ENCODE measurements around the gene EWSR1.
"Not testable (repeated sequence)": the region's sequence is repeated elsewhere in the genome, so short reads cannot be mapped to it uniquely, and the experiment has no call there.

The EWSR1 gene, protein sequence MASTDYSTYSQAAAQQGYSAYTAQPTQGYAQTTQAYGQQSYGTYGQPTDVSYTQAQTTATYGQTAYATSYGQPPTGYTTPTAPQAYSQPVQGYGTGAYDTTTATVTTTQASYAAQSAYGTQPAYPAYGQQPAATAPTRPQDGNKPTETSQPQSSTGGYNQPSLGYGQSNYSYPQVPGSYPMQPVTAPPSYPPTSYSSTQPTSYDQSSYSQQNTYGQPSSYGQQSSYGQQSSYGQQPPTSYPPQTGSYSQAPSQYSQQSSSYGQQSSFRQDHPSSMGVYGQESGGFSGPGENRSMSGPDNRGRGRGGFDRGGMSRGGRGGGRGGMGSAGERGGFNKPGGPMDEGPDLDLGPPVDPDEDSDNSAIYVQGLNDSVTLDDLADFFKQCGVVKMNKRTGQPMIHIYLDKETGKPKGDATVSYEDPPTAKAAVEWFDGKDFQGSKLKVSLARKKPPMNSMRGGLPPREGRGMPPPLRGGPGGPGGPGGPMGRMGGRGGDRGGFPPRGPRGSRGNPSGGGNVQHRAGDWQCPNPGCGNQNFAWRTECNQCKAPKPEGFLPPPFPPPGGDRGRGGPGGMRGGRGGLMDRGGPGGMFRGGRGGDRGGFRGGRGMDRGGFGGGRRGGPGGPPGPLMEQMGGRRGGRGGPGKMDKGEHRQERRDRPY

DNA sequence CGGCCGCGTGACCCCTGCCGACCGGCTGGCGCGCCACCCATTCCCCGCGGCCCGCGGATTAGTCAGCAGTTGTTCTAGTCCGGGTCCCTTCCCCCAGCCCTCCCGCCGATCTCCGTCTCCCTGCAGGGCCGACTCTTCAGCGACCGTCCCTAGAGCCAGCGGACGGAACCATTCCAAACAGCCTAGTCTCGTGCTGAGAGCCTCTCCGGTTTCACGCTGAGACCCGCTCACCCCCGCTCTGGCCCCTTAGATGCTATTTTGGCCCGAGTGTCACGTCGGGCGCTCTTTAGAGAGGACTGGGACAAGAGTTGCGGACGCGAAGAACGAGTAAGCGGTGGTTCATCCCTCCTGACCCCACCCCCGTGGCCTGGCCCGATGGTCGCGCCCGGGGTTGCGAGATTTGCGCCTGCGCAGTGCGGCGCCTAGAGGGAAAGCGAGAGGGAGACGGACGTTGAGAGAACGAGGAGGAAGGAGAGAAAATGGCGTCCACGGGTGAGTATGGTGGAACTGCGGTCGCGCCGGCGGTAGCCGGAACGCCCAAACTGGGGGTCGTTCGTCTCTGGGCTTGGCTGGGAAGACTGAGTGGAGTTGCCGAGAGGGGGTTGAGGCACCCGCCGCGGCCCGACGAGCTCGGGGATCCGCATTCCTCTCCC is at the start of gene EWSR1, which contains the start of gene RHBDD3:
EWSR1 (plus strand) TSS at position 411 of the 653 bp plus-strand sequence; CDS start at position 480, 69 bp downstream.
RHBDD3 (minus strand) TSS at position 124 of the 653 bp plus-strand sequence. CDS start 2,355 bp downstream, outside the sequence.
- peak; percentile 77 for DNase-seq

DNA sequence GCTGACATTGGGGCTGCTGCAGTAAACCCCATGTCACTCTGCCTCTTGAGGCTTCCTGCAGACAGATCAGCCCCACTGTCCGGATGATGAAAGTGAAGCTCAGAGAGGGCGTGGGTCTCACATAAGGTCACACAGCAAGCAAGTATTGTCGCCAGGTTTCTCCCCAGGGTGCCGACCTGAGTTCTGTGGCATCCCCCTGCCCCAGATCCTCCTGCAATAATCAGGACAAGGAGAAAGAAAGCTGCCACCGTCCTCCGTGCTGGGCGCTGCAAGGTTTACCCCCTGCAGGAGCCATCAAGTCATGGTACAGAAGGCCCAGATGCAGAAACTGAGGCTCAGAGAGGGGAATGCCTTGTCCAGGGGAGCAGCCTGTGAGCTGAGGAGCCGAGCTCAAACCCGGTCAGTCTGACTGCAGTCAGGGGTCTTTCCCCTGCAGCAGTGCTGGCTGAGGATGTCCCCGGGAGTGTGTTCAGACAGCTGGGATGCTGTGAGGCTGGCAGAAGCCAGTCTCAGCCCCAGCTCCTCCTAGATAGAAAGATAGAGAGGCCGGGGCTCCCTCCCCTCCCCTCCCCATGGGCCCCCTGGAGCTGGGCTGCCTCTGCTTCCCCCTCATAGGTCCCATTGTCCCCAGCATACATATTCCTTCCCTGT is 49.2 kb upstream of the EWSR1 start:
- no peak for DNase-seq

DNA sequence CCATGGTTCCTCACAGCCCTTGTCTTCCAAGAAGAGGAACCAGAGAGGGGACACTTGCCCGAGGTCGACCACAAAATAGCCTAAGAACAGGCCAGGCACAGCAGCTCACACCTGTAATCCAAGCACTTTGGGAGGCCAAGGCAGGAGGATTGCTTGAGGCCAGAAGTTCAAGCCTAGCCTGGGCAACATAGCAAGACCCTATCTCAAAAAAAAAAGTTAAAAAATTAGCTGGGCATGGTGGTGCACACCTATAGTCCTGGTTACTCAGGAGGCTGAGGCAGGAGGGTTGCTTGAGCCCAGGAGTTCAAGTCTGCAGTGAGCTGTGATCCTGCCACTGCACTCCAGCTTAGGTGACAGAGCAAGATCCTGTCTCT is 48.7 kb upstream of the EWSR1 start:
- DNase-seq: not testable (repeated sequence)

DNA sequence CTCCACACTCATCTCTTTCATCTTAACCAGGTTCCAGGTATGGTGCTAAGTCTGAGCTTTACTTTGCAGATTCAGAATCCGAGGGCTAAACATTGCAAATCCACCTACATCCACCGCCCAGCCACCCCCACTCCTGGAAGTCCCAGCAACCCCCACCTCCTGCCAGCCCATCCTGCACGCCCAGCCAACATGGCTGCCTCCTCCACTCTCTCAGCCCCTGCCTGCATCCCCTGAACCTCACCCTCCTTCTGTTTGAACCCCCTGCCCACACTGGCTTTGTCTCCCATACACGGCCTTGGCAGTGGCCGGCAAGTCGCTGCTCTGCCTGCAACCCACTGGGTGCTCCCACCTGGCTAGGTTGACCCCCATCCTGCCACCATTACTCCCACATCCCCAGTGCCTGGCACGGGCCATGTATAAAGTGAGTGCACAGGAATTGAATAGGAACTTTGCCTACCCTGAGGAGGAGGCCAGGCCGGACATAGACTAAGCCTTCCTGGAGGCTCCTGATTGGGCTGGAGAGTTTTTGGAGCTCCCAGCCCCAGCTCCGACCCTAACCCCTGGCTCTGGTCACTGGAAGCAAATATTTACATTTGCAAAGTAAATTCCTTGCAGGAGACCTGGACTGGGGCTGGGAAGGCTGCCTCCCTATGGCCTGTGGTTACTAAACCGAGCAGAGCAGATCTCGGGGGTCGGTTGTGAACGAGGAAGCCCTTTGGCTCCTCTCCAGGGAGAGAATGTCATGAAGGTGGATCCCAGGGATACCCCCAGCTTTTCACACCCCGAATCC is 48.0 kb upstream of the EWSR1 start:
- DNase-seq: no peak

DNA sequence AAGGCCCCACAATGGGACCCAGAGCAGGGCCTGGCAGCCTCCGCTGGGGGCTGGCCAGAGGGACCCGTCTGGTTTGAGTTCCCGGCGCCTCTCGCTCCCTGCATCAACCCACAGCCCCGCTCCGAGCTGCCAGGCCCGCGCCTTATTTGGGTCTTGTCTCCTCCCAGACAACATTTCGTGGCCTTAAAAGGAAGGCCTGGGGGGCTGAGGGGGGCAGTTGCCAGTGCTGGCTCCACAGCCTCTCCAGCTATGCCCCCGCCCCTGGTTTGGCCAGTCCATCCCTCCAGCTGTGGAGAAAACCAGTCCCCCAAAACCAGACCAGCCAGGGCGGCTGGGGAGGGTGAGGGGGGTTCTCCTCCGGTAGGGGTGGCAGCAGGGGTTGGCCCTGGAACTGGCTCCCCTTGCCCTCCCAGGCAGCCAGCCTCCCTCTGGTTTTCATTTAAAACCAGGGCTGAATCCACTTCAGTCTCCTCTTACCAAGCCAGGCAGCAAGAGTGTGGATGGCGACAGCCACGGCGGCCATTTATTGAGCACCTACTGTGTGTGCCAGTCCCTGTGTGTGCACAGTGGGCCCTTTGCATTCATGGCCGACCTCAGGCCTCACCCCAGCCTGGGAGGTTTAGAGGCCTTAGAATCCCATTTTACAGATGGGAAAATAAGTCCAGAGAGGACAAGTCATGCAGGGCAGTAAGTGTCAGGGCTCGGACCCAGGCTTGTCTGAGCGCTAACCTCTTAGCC is 43.8 kb upstream of the EWSR1 start:
- no peak for DNase-seq

DNA sequence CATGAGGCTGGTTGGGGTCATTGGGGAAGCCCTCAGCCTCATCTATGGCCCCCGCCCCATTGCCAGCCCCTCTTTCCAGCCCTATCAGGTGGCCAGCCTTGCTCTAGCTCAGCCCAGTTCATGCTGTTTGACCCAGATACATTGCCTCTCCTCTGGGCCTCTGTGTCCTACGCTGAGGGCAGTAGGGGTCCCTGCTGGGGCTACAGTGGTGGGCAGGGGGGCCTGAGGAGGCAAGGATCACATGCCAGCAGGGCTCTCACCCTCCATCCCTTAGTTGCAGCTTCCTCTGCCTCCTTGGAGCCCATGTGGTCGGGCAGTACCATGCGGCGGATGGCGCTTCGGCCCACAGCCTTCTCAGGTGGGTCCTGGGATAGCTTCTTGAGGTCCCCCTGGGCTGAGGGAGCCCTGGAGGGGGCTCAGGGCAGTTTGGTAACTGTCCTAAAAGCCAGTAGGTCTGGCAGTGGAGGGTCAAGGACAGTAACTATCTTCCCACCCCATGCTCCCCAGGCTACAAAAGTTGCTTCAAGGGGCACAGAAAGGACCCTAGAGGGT is 43.1 kb upstream of the EWSR1 start:
- DNase-seq: no peak

DNA sequence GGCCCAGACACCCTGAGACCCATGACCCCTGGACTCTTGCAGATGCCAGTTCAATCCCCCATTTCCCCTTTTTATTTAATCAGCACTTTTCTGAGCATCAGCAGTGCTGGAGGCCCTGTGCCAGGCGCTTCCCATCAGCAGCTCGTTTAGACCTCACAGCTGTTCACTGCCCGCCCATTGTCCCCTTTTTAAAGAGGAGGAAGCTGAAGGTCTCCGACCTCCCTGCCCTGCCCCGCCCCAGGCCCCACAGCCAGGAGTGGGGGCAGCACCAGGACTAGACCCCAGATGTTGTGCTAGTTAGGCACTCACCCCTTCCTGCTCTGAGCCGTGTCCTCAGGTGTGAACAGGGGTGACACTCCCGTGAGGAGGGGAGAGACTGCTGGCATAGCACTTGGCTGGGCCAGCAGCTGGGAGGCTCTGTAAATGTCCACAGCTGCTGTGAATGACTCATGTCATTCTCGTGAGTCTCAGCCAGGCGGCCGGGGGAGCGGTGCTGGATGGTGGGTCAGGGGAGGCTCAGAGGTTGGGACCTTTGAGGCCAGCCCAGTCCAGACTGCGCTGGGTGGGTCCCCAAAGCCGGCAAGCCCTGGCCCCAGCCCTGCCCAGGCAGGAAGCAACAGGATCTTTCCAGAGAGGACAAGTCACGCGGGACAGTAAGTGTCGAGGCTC is 42.5 kb upstream of the EWSR1 start:
- no peak for DNase-seq

DNA sequence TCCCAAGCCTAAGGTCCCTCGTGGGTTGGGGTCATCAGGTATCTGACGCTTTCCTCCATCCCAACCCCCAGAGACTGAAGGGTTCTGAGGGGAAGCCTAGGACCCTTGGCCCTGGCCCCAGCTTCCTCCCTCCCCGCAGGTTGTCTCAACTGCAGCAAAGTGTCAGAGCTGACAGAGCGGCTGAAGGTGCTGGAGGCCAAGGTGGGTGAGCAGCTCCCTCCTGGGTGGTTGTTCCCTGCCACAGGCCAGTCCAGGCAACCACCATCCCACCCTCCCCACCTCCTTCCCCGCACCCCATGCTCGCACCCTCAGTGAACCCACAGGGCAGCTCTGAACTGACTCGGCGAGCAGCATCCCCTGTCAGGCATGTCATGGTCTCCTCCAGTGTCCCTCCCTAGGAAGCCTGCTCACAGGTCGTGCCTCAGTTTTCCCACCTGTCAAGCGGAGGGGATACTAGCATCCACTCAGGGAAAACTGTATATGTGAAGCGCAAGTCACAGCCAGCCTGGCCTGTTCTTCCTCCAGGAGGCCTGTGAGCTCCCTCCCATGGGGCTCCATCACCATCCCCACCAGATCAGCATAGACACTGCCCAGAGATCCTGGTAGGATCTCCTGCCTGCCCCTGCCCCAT is 41.6 kb upstream of the EWSR1 start:
- DNase-seq: no peak

DNA sequence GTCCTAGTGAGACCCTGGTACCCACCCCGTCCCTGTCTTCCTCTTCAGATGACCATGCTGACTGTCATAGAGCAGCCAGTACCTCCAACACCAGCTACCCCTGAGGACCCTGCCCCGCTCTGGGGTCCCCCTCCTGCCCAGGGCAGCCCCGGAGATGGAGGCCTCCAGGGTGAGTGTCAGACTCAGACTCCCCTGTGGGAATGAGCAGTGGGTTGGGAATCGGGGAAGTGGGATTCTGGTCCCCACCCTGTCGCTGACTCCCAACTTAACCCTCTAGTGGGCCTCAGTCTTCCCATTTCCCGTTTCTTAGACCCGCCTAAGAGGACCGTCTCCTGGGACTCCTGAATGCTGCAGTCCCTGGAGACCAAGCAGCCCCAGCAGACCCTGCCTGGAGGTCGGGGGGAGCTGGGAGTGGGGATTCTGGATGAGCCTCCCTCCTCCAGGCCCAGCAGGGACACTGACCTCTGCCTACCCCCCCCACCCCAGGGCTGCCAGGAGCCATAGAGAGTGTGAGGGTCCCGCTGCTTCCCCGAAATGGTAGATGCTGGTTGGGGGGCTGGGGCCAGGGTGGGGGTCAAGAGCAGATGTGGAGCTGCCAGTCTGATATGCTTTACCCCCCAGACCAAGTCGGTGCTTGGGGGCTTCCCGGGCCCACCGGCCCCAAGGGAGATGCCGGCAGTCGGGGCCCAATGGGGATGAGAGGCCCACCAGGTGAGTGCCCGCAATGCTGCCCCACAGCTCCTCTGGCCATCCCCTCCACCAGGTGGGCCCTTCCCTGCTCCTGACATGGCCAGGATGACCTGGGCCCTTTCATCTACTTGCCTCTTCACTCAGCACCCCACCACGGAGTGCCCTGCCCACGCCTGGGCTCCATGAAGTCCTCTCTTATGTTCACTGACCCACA is 36.8 kb upstream of the EWSR1 start:
- DNase-seq: no peak

DNA sequence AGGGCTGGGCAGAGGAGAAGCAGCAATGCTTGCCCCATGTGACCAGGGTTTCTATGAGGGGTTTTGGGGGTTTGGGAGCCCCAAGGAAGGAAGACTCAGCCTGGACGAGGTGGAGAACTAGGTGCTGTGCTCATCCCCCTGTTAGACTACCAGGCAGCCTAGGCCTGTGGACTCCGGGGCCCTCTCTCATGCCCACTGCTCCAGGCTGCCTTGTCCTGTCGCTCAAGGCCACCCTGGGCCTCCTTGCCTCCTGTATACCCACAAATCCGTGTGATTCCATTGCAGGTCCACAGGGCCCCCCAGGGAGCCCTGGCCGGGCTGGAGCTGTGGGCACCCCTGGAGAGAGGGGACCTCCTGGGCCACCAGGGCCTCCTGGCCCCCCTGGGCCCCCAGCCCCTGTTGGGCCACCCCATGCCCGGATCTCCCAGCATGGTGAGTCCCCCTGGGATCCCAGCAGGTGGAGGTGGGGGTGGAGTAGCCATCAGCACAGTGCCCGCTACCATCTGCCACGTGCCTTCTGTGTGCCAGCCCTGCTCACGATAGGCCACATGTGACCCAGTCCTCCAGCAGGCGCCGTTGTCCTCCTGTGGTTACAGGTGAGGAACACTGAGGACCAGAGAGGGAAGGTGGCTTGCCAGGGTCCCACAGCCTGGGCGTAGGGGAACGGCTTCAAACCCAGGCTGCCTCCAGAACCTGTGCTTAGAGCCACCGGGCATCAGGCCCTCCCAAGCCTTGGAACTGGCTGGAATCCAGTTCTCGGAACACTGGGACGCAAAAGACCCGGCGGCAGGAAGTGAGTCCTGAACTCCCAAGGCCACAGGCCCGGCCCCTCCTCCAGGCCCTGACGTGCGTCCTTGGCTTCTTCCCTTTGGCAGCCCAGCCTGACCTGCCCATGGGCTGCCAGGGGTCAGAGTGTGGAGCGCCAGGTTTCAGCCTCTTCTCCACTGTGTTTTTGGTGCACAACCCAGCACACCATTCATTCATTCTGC is 35.8 kb upstream of the EWSR1 start:
- no peak for DNase-seq

DNA sequence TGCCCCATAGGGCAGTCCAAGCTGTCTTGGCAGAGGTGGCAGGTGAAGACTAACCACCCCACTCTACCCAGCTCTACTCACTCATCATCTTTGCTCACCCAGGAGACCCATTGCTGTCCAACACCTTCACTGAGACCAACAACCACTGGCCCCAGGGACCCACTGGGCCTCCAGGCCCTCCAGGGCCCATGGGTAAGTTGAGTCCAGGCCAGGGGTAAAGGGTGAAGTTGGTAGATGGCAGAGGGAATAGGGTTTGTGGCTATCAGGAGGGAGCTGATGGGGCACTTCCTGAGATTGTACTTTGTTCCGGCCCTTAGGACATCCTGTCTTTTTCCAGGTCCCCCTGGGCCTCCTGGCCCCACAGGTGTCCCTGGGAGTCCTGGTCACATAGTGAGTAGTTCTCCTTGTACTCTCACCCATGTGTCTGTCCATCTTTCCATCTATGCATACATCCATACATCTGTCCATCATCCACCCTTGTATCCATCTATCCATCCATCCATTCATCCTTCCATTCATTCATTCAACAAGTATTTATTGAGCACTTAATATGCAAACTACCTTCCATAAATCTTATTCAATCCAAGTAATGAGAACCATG is 34.7 kb upstream of the EWSR1 start:
- DNase-seq: no peak

DNA sequence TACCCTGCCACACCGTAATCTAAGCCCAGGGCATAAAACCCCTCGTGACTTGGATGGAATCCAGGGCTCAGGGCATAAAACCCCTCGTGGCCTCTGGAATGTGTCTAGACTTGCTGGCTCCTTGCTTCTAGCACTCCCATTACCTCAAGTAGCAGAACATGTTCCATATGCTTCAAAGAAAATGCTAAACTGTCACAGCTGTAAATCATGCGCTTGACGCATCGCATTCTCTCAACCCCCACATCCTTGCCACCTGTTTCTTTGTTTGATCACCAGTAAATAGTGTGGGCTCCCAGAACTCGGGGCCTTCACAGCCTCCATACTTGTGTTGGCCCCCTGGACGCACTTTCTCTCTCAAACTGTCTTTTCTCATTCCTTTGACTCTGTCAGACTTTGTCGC is 27.6 kb upstream of the EWSR1 start:
- not testable (repeated sequence) for DNase-seq

DNA sequence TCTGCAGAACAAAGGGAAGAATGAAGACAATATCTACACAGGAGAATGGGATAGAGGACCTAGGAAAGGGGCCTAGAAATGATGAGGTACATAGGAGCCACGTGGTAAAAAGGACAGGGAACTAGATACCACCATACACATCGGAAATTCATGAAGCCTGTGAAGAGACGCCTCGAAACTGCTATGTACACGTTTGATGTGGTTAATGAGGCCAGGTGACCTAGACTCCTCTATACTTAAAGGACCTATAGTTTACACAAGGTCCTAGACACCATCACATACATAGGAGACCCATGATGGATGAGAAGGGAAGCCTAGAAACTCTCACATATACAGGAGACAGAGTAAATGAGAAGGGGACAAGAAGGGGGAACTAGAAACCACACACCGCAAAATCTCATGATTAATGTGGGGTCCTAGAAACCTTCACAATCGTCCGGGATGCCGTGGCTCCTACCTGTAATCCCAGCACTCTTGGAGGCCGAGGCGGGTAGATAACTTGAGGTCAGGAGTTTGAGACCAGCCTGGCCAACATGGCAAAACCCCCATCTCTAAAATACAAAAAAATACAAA is 24.1 kb upstream of the EWSR1 start:
- DNase-seq: no peak

DNA sequence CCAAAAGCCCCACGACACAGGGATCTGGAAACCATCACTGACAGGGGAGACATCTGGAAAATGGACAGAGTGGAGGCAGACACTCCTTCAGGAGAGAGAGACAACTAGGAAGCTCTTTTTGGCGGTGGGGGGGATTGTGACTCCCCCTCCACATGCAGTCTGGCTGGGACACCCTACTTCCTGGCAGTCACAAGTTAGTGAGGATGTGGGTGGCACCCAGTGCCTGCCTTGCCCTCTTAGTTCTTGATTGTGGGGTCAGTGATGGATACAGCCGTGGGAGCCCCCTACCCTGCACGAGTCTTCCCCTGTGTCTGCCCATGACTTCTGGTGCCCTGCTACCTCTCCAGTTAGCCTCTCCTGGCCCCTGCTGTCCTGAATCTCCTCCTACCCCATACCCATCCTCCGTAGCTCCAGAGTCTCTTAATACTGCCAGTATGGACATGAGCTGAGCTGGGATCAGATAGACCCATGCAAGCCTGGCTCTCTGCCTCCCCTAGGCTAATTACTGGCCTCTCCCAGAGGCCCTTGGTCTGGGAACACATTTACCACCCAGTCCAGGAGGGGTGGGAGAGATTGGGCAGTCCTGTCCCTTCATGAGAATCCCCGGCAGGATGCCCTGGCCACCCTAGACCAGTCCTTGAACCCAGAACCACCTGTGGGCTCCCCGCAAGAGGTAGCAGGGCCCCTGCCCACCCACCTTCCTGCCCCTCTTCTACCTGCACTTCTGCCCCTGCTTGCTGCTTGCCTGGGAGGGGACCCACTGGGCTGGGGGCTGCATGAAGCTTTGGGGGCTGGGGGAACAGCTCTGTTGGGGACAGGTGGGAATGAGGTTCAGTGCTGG is 23.1 kb upstream of the EWSR1 start:
- no peak for DNase-seq

DNA sequence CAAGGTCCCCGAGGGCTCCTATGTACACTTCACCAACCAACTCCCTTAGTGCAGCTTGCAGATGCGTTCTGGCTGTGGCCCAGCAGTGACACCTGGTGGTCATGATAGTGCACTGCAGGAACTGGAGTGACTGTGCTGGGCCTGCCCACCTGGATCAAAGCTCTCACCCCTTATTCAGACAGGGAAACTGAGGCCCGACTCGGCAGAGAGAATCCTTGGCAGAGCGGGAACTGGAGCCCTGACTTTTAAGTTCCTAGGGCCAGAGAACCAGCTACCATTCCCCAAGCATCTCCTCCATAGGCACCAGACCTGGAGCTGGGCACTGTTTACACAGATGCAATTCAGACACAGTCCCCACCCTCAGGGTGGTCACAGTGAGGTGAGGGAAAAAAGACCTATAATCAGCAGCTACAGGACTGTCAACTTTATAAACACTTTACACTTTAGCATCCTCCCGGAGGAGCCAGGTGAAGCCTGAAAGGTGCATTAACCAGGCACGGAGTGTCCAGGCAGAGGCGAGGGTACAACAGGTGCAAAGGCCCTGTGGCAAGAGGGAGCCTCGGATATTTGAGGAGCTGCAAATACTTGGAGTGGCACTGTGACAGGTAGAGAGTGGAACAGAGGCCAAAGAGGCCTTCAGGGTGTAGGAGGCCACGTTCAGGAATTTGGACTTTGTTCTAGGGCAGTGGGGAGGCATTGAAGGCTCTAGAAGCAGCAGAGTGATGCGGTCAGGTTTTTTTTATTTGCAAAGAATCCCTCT is 22.3 kb upstream of the EWSR1 start:
- DNase-seq: peak; percentile 38

Measured in NCI-H1436 treated with DMSO at 0.1 percent for 48 hours (cell line).